Activated CD8-positive, alpha-beta memory T cell treated with anti-CD3 and anti-CD28 coated beads, Interleukin-2, amount 50 U/mL, for 1 hour (primary cell): ENCODE data around the gene AKAP6.
"Not testable (repeated sequence)": the region's sequence is repeated elsewhere in the genome, so short reads cannot be mapped to it uniquely, and the experiment has no call there.

Source experiments
- DNase-seq: peaks from one replicate; pipeline ENCODE4 v3.0.0-alpha.2; 2020; ENCODE audit errors: extremely low read depth

The AKAP6 gene

DNA sequence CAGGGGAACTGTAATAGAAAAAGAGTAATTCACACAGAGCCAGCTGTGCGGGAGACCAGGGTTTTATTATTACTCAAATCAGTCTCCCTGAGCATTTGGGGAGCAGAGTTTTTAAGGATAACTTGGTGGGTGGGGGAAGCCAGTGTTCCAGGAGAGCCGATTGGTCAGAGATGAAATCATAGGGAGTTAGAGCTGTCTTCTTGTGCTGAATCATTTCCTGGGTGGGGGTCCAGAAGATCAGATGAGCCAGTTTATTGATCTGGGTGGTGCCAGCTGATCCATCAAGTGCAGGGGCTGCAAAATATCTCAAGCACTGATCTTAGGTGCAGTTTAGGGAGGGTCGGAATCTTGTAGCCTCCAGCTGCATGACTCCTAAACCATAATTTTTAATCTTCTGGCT, 44.1 kb downstream of the AKAP6 start:
- not testable (repeated sequence) for DNase-seq

DNA sequence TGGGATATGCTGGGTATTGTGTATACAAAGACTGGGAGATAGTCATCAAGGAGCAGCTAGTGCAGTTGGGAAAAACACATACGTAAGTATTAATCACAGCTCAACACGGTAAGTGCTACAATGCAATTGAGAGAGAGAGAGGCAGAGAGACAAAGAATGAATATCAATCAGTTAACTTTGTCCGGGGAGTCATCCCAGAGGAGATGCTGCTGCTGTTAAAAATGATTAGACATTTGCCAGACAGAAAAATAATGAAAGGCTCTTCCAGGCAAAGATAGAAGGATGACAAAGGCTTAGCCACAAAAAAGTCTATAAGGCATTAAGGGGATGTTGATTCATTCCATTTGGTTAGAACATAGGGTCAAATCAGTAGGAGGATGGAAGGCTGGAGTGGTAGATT, 45.1 kb downstream of the AKAP6 start:
- DNase-seq = no peak

DNA sequence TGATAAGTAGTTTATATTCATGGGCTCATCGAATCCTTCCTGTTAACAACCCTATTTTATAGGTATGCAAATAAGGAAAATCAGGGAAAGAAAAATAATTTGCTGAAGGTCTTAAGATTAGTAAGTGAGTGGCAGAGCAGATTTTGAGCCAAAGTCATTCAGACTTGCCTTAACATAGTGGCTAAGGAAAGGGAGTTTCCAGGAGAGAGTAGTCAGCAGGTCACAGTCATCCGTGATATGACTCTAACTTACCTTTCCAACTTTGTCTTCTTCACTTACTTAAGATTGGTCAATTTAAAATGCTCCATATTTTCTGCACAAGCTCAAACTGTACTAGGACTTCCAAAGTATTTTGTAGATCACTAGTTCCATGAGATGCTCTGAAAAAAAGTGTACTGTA, 46.6 kb downstream of the AKAP6 start:
- DNase-seq = no peak

DNA sequence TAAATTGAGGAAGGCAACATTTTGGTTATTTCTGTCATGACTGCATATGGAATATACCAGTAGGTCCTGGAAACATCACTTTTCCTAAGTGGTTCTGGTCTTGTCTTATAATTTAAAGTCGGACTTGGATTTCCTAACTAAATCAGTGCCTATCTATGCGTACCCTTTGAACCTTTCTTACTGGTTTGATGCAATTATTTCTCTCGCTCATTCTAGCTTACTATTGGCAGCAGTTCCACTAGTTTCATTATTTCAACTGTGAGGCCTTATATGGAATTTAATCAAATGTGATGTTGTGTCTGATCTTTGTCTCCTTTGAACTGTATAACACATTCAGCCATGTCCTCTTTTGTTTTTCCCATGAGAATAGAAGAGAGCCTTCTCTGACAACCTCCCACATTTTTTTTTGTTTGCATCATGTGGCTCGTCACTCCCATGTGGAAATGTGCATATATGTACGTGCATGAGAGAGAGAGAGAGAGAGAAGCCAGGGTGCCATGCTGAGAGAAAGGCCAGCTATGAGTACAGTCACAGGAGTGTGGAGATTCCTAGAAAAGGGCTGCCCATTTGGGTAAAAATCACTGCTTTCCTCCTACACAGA, 48.0 kb downstream of the AKAP6 start:
- DNase-seq = no peak

DNA sequence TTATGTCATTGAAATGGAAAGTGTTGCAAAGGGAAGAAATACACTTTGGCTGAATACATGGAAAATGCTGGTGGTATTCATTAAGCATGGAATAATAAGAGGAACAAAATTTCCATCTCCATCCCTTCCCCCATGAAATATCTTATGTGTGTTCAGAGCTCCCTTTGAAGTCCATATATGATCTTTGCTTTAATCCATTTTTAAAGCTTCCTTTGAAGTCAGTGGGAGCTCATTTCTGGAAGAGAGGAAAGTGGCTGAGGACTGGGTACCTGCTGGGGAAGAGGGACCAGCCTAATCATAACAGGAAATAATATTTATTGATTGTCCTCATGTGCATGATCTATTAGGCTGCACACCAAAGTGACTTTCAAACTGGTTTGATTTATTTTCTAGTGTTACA, 49.2 kb downstream of the AKAP6 start:
- DNase-seq = no peak

DNA sequence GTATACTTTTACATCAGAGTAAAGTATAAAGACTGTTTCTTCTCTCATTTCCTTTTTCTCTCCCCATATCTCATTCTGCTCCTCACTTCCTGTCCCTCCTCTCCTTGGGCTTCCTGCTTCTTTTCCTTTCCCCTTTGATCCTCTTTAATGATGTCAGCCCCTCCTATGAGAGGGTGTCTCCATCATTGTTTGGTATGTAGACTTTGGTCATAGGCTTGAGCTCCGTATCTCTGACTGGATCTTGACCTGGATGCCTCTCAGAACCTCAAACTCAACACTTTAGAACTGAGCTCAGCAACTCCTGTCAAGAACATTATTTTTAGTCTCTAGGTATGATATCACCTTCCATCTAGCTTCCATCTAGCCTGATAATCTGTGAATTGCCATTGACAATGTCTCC, 50.3 kb downstream of the AKAP6 start:
- no peak for DNase-seq

DNA sequence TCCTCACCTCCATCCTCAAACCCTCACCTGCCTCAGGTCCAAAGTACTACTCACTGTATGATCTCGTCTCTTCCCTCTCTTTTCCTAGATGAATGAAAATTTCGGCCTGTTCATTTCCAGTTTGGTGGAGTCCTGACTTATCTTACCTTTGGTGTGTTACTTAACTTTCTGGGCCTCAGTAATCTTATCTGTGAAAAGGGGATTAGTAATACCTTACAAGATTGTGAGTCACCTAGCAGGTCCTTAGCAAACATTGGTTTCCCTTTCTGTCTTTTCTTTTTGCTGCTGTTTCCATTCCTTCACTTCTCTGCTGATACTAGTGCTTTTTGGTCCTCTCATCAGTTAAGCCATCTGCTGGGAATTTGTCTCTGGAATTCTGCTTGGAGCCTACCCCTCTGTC, 52.8 kb downstream of the AKAP6 start:
- no peak for DNase-seq

DNA sequence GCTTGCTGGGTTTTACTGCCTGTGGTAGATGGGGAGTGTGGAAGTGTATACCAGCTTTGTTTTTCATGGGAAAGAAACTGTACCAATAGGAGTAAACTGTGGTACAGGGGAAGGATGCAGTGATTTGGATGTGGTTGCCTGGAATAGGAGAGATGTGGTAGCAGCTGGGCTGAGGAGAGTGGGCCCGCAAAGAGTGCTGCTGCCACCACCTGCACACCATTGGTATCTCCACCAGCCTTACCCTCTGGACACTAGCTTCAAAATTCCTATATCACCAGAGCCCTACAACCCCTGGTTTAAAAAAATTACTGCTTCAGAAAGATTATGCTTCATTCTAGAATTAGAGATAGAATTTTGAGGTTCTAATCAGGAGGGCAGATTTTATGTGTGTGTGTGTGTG, 53.6 kb downstream of the AKAP6 start:
- no peak for DNase-seq

DNA sequence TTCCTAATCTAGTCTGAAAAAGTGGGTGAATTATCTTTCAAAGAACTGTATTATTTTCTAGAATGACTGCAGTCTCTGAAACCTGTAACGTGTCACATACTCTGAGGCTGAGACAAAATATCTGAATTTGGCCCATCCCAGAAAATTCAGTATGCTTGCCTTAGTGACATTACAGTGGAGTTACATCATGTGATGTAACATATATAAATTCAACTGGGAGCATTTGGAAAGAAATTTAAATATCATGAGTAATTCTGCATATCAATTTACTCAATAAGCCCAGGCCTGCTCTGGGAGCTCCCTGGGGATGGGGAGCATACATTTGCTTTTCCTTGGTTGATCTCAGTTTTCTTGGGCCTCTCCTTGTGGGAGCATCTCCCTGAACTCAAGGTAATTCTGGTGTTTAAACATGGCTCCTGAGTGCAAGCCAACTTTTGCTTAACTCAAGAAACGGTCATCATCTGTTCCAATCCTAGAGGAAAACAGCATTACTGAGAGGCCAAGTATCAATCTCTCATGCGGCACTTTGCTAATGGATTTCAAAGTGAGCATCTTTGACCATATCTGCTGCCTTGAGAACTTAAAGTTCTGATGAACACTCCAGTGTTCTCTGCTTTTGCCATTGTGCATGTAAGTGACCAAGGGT, 54.4 kb downstream of the AKAP6 start:
- no peak for DNase-seq

DNA sequence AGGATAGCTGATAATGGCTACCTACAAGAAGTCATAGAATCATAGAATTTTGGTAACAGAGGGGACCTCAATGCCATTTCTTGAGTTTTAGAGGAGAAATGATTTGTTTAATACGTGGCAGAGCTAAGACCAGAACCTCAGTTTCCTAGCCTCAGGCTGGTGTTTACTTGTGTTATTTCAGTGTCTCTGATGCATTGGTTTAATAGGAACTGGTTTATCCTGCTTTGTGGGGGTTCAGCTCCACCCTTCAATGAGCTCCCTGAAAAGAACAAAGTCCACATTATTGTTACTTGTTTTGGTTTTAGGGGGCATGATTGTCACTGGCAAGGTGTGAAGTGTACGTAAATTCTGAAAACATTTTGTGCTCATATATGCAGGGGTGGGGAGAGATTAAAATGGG, 55.4 kb downstream of the AKAP6 start:
- no peak for DNase-seq

DNA sequence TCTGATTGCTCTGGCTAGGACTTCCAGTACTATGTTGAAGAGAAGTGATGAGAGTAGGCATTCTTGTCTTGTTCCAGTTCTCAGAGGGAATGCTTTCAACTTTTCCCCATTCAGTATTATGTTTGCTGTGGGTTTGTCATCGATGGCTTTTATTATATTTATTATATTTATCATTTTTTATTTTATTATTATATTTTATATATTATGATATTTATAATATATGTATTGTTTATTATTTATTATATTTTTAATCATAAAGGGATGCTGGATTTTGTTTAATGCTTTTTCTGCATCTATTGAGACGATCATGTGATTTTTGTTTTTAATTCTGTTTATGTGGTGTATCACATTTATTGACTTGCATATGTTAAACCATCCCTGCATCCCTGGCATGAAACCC, 58.2 kb downstream of the AKAP6 start:
- DNase-seq = not testable (repeated sequence)

DNA sequence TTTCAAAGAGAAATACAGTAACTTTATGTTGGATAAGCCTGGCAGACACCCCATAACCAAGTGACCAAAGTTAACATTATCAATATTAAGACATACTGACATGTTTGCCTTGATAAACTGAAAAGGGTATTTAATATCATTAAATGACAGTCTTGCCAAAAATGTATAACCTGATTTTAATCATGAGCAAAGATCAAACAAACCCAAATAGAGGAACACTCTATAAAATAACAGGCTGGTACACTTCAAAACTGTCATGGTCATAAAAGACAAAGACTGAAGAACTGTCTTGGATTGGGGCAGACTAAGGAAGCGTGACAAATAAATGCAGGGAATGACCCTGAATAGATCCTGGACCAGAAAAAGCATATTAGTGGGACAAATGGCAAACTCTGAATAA, 64.0 kb downstream of the AKAP6 start:
- no peak for DNase-seq

DNA sequence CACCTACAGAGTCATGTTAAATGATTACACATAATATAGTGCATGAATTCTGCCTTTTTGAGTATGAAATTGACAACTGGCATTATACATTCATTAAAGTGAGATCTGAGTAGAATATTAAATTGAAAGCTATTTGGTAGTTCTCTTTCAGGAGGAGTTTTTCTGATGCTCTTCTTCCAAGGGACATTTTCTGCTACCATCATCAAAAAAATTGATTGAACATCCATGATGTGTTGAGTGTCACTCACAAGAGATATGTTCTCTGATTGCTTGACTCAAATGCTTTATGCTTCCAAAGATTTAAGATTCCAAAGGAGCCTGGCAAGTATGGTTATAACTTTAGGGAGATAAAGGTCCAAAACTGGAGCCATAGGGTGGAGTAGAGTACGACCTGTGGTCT, 64.9 kb downstream of the AKAP6 start:
- DNase-seq = no peak

DNA sequence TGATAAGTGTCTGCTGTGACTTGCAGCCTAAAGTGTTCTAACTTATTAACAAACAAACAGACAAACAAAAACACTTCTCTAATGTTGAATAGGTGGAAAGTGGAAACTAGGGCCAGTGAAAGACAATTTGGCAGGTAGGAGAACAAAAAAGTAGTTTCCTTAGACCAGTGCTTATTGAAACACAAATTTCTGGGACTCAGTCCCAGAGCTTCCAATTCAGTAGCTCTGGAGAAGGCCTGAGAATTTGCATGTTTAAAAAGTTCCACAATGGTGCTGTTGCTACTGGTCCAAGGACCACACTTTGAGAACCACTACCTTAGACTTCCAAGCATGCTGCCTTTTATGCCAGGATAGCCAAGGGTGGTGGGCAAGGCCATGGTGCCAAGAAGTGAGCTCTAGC, 67.8 kb downstream of the AKAP6 start:
- DNase-seq = no peak

DNA sequence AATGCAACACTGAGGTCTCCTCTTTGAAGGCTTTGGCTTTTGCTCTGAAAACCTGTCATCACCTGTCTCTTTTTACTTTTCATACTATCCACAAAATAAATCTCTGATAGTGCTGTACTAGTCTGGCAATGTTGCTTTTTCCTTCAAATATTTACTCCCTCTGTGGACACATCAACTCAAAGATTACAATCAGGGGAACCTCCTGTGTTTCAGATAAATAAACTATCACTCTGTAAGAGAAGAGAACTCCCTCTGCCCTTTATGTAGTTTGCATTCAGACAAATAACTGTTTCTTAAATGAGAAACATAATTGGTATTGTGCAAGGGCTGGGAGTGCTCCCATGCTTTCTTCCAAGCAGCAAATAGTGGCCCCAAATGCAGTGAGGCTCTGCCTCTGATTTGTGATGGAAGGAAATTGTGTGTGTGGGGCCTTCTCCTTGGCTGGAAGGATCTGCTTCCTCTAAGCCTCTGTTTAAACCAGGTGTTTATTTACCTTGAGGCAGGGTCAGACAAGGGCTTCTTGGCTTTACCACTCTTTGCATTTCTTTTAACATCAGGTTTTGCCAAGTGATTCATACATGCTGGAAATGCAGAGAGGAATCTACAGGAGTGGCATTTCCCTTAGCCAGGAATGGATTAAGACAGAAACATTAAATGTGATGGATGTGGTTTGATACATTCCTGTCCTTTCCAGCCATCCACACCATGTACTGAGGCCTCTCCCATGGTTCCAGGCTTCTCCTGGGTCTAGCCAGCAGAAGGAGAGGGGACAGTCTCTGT, 69.0 kb downstream of the AKAP6 start:
- DNase-seq = no peak

DNA sequence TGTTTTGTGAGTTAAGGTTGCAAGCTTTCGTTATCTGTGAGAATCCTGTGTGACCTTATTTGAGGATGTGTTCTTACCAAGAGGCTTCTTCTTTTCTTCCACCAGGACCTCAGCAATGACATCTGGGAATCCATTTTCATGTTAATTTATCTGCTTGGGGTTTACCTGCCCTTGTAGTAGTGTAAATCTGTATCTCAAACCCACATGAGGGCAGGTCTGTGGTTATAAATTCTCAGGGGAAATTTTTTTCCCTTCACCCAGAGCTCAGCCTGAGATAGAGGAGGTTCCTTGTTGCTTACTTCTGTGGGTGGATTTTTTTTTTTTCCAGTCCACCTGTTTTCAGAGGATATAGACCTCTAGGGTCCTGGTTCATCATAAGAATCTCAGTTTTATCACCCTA, 70.8 kb downstream of the AKAP6 start:
- no peak for DNase-seq

DNA sequence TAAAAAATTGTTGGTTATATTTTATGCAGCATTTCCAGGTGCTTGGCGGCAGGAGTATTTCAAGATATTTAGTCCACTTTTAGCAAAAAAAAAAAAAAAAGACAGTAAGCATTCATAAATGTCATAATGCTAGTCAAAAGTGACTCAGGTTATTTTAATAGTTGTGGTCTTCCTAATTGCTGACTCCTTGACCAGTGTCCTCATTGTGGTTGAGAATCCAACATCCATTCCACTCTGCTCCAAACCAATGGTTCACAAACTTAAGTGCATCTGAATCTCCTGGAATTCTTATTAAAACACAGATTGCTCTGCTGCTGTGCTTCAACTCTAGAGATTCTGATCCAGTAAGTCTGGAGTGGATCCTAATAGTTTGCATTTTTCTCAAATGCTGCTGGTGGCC, 71.4 kb downstream of the AKAP6 start:
- no peak for DNase-seq

DNA sequence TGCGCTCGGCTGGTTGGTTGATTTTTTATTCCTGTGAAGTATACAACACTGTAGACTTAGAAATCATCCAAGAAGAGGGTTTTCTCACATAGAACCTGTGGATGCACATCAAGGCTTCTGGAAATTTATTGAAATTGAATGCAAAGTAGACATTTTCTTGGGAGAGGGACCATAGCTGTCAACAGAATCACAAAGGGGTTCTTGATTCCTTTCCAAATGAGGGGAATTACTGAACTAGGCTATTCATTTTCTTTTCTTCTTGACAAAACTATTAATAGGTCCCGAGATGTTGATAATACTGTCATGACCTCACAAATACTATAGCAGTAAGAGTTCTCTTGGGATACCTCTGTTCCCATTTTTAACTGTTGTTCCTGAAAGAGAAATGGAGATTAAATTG, 73.9 kb downstream of the AKAP6 start:
- DNase-seq = no peak

DNA sequence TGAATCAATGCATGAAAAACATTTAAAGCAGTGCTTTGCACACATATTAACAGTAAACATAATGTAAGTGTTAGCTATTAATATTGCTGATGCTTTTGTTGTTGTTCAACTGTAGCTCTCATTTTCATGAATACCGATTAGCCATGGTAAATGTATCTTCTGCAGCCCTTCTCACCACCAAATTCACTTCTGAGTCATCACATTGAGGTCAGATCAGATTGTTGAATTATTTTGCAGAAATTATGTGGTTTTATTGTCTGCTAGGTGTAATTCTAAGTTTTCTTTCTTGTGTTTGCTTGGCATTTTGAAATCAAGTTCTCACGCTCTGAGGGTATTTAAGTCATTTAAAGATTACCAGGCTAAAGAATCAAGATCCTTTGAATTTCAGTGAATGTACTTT, 74.6 kb downstream of the AKAP6 start:
- DNase-seq = no peak

DNA sequence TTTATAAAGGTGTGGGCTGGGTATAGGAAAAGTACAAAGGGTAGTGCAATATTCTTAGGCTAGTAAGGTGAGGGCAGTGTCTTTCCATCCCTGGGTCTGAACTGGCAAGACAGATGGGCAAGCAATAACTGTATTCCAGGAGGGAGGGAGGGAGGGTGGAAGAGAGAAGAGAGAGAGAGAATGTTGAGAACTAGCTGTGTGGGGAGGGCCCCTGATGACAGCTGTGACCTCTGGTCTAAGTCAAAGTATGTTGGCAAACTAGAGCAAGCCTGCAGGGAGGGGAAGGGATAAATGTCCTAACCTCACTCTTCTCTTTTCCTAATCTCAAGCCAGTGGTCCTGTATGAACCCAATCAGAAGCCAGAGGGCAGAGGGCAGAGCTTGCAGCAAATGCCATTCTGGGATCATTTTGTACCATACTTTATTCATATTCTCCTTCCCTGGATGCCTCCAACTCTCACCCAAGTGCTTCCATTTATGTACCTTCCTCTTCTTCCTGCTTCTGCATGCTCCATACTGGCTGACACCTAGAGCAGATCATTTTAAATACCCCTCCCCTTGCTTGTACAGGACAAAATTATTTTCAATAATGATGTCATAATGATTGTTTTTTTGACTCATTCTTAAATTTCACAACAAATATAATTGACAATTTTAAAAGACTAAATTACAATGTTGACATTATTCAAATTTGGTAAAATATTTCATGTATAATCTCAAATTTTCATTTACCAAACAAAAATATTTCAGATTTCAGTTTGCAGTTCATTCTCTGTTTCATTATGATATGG, 75.9 kb downstream of the AKAP6 start:
- no peak for DNase-seq

DNA sequence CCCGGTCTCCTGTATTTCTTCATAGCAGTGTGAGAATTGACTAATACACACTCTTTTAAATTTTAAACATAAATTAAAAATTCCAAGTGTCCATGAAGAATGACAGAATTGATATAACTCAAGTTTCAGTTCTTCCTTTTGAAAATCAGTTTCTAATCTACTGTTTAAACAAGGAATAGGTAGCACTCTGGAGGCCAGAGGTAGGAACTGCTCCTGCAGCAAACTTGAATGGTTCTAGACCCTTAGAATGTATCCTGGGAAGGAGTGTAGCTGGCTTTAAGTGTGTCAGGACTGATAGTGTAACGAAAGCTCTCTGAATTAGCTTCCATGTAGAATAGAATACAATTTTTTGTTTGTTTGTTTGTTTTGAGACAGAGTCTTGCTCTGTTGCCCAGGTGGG, 76.8 kb downstream of the AKAP6 start:
- DNase-seq = no peak

DNA sequence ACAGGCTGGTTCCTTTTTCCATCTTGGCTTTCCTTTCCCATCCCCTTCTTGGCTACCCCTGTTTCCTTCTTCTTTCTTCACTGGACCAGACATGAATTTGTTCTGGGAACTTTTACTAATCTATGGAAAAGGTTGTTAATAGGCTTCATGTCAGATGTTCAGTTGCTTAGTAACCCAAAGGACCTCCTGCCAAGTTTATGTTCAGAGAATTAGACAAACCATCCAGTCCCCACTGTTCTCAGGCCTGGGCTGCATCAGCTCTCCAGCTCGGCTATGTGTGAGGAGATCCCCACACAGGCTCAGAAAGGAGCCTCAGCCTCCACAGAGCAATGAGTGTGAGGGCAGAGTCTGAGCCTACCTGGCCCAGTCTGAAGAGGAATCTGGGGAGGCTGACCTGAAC, 78.0 kb downstream of the AKAP6 start:
- no peak for DNase-seq

DNA sequence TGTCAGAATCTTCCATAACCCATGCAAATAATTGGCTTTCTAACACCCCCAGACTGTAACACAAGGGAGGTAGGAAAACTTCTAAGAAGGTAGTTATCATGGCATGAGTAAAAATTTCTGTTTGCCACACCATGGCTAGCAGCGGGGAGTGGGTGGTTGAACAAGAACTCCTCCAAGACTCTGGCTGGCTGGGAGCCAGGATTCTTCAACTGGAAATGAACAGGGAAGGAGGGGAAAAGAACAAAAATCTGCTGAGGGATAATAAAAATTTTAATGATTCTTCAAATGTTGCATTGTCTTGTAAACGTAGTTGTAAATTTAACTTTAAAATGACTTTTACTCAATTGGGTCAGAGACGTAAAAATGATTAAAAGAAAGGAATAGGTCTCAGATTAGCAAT, 78.9 kb downstream of the AKAP6 start:
- DNase-seq = no peak
